ENCODE data around the gene LRRC56.
"Not testable (repeated sequence)": the region's sequence is repeated elsewhere in the genome, so short reads cannot be mapped to it uniquely, and the experiment has no call there.

Gene LRRC56

DNA sequence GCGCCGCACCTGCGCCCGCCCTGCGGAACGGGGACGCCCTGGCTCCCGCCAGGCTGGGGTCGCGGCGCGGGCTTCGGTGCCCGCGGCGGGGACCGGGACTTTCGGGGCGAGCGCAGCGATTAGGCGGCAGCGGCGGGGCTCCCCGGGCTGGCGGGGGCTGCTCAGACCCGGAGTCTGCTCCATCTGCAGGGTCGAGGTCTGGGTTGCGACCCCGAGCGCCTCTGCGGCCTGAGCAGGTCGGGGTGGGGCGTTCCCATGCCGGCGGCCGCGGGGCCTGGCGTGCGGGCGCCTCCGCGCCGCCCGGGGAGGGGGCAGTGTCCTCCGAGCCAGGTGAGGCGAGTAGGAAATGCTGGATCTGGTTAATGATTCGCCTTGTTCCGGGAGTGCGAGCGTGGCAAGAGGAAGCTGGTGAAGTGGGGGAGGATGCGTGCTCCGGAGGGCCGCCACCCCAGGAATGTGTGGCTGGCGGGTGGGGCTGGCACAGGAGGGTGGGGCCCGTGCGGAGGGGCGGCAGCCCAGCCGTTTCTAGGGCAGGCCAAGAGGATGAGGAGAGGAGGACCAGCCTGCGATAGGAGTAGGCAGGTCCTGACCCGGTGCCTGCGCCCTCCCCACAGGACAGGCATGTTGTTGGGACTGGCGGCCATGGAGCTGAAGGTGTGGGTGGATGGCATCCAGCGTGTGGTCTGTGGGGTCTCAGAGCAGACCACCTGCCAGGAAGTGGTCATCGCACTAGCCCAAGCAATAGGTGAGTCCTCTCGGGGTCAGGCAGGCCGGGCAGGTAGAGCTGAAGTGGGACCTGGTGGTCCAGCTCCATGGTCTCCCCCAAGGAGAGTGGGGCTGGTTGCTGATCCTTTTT lies 24.0 kb downstream of the LRRC56 start:
- FAIRE-seq, result no peak

GRCh38 chr11:562046-562645 lies 24.8 kb downstream of the LRRC56 start:
- no peak for FAIRE-seq

DNA sequence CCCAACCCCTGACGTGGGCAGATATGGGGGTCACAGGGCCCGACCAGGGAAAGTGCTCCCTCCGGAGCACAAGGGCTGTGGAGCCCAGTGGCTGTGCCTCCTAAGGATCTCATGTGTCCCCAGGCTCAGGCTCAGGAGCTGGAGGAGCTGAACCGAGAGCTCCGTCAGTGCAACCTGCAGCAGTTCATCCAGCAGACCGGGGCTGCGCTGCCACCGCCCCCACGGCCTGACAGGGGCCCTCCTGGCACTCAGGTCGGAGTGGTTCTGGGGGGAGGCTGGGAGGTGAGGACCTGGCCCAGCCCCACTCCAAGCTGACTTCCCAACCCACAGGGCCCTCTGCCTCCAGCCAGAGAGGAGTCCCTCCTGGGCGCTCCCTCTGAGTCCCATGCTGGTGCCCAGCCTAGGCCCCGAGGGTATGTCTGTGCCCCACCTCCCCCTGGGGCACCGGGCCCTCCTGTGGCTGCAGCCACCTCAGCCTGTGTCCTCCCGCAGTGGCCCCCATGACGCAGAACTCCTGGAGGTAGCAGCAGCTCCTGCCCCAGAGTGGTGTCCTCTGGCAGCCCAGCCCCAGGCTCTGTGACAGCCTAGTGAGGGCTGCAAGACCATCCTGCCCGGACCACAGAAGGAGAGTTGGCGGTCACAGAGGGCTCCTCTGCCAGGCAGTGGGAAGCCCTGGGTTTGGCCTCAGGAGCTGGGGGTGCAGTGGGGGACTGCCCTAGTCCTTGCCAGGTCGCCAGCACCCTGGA lies 25.9 kb downstream of the LRRC56 start:
- FAIRE-seq, result no peak

- FAIRE-seq, result no peak
Measured at GRCh38 chr11:563812-564578, 26.7 kb downstream of the LRRC56 start.

GRCh38 chr11:565921-566509 lies 28.7 kb downstream of the LRRC56 start:
- FAIRE-seq, result no peak

DNA sequence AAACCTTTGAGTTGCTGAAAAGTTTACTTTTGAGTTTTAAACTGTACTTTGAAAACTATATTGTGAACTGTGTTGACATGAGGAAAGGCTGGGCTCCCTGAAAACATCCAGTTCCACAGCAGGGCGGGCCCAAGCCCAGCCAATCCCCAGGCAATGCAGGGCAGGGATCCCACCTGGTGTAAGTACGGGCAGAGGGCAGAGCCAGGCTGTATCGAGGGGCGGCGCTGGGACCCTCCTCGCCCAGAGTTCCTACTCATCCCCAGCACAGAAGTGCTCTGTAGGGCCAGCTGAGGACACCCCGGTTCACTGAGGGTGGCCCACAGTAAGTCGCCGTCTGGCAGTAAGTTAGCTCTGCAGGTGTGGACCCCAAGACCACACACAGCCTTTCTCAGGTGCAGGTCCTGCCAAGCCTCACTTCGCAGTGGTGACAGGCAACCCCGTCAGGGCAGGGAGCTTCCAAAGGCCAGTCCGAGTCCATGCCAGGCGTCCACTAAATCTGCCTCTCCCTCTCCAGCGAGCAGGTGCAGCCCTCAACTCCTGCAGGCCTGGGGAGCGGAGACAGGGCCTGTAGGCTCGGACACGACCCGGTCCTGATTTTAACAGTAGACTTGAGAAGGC lies 29.8 kb downstream of the LRRC56 start:
- FAIRE-seq, result no peak

GRCh38 chr11:567629-568292 lies 30.4 kb downstream of the LRRC56 start:
- no peak for FAIRE-seq

DNA sequence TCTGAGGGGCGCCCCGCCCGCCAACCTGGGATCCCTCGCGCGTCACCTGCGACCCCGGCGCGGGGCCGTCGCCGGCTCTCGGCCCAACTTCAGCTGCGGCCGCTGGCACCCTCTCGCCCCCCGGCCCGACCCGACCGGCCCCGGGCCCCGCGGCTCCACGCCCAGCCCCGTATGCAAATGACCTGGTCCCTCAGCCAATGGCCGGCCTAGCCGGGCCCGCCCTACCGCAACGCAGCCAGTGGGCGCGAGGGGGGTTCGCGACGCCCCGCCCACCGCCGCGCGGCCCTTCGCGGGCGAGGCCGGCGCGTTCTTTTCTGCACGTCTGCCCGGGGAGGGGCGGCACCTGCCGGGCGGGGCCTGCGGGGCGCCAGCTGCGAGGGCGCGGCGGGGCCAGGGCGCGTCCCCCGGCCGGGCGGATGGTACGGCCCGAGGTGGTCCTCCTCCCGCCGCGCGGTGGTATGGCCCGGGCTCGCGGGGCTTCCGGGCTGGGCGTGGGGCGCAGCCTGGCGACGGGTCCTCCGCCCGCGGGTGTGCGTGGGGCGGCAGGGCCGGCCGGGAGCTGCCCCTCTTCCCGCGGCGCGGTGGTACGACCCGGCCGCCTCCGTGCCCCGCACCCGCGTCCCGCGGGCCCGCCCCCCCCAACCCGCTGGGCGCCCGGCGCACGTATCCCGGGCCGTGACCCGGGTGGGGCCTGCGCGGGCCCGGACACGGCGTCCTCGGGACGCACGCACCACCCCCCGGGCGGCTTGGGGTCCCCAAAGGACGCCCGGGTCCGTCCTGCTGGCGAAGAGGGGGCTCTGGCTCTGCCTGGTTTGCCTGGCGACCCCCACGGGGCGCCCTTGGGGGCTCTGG lies 31.2 kb downstream of the LRRC56 start:
- no peak for FAIRE-seq

DNA sequence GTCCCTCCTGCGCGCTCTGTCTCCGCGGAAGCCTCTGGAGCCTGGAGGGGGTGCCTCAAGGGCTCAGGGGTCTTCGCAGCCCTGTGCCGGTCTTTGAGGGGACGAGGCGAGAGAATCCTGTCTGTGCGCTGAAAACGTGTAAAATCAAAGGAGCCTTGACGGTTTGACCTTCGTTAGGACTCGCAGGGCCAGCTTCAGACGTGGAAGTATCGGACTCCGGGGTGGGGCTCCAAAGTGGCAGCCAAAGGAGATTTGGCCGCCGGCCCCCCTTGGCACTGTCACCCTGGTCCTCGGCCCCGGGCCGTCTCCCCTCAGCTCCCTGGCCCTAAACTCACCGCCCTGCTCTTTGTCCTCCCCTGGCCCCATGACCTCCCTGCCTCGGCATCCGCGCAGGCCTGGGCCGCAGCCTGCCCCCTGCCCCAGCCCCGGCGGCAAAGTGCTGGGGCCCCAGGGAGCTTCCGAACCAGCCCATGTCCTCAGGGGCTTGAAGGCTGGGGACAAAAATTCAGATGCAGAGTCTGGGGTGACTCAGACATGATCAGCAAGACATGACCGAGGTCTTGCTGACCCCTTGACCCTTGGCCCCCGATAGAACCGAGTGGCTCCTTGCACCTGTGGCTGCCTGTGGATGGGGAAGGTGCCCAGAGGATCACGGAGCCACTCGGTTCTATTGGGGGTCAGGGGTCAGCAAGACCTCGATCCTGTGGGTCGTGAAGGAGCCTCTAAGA lies 32.0 kb downstream of the LRRC56 start:
- FAIRE-seq, result no peak

DNA sequence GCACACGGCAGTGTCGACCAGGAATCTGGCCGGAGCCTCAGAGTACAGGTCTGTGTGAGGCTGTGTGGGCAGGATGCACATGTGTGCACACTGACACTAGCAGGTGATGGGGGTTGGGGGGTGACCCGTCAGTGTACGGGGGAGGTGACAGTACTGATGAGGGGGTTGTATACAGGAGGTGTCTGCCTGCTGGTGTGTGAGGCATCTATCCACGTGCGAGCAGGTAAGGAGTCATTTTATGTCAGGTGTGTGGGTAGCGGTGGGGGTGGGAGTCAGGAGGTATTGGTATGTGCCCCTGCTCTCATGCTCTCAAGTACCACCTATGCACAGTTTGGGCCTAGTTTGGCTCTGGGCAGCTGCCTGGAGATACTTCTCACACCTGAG lies 34.5 kb downstream of the LRRC56 start:
- no peak for FAIRE-seq

GRCh38 chr11:573146-573759 lies 35.9 kb downstream of the LRRC56 start:
- no peak for FAIRE-seq

- not testable (repeated sequence) for FAIRE-seq
Measured at GRCh38 chr11:574031-574570, 36.8 kb downstream of the LRRC56 start.

GRCh38 chr11:574632-575312 lies 37.4 kb downstream of the LRRC56 start:
- no peak for FAIRE-seq

- FAIRE-seq, result no peak
Measured at GRCh38 chr11:575313-575995, 38.1 kb downstream of the LRRC56 start.

- FAIRE-seq, result no peak
Measured at GRCh38 chr11:575996-576768, 38.9 kb downstream of the LRRC56 start, which contains the start of gene PHRF1. Gene PHRF1 (plus strand): TSS chr11:576470. CDS start chr11:581513, 5,043 bp downstream.

DNA sequence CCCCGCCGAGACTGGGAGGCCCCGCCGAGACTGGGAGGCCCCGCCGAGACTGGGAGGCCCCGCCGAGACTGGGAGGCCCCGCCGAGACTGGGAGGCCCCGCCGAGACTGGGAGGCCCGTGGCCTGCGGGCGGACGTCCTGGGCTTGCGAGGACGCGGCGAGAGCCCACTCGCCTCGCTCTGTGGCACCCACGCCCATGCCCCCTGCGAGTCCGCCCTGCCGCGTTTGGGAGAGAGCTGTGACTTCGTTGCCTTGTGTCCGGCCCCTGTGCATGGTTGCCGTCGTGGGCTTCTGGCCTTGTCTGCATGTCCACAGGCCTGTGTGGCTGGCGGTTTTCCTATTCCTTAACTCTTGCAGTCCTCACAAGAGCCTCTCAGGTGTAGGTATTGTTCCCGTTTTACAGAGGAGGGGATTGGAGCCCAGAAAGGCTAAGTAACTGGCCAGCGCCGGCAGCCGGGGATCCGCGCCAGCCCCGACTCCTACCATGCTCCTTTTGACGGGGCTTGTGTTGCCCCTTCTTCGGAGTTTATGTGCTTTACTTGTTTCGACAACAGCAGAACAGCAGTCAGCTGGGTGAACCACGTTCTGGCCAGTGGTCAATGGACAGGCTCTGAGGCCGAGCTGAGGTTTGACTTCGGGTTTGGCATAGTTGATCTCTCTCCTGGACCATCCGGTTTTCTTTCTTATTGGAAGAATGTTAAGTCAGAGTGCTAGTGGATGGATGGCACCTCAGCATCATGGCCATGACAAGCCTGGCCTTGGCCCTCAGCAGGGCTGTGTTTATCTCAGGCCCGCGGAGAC lies 39.7 kb downstream of the LRRC56 start:
- FAIRE-seq, result no peak

All from G401.6 (cell line).